ENCODE measurements around the gene ST3GAL3.

The ST3GAL3 gene

GRCh38 chr1:43847882-43848281 is 140.5 kb downstream of the ST3GAL3 start:
- intact Hi-C loops (cut with DNase I; ENCODE audit: low total_unique reads), result no loop called here
- no peak for TF ChIP-seq CTCF (IDR thresholded peaks at IDR 0.05)
- no peak overlapping the region for H3K4me3 ChIP-seq
- no peaks in the 10 kb centered on the region for H3K9me3 ChIP-seq
- no peaks in the 10 kb centered on the region for H3K4me1 ChIP-seq
- H3K27me3 ChIP-seq, result no peaks in the 10 kb centered on the region
- no peak for DNase-seq
- no peak overlapping the region for H3K27ac ChIP-seq
- peaks cover 0 to 2% (median under 1%) of the 10 kb centered on the region in 3 donors for H3K36me3 ChIP-seq

GRCh38 chr1:43849670-43850069 is 142.3 kb downstream of the ST3GAL3 start:
- intact Hi-C loops (cut with DNase I; ENCODE audit: low total_unique reads), result no loop called here
- H3K27ac ChIP-seq, result no peak overlapping the region
- H3K36me3 ChIP-seq, result no peaks in the 10 kb centered on the region
- H3K27me3 ChIP-seq, result no peaks in the 10 kb centered on the region
- peaks cover 0 to 6% (median 3%) of the 10 kb centered on the region in 4 donors for H3K4me1 ChIP-seq
- DNase-seq, result no peak
- TF ChIP-seq CTCF (IDR thresholded peaks at IDR 0.05), result no peak
- no peaks in the 10 kb centered on the region for H3K9me3 ChIP-seq
- H3K4me3 ChIP-seq, result no peak overlapping the region

GRCh38 chr1:43850591-43851233 is 143.4 kb downstream of the ST3GAL3 start:
- DNase-seq, result no peak
- no peaks in the 10 kb centered on the region for H3K9me3 ChIP-seq
- no peak overlapping the region for H3K4me3 ChIP-seq
- intact Hi-C loops (cut with DNase I; ENCODE audit: low total_unique reads), result no loop called here
- peaks cover 0 to 6% (median 3%) of the 10 kb centered on the region in 4 donors for H3K4me1 ChIP-seq
- H3K27me3 ChIP-seq, result no peaks in the 10 kb centered on the region
- no peak for TF ChIP-seq CTCF (IDR thresholded peaks at IDR 0.05)
- no peaks in the 10 kb centered on the region for H3K36me3 ChIP-seq
- no peak overlapping the region for H3K27ac ChIP-seq

GRCh38 chr1:43851561-43852338 is 144.4 kb downstream of the ST3GAL3 start:
- intact Hi-C loops (cut with DNase I; ENCODE audit: low total_unique reads), result no loop called here
- Histone ChIP-seq H3K27ac (no peak overlapping the region), H3K36me3 (no peaks in the 10 kb centered on the region), H3K4me1 (peaks cover 0 to 6% (median 3%) of the 10 kb centered on the region in 4 donors), H3K9me3 (no peaks in the 10 kb centered on the region), H3K27me3 (no peaks in the 10 kb centered on the region), H3K4me3 (no peak overlapping the region)
- TF ChIP-seq CTCF (IDR thresholded peaks at IDR 0.05), result no peak
- no peak for DNase-seq

GRCh38 chr1:43853161-43853921 is 146.0 kb downstream of the ST3GAL3 start:
- no peak for TF ChIP-seq CTCF (IDR thresholded peaks at IDR 0.05)
- Histone ChIP-seq H3K4me1 (peaks cover 0 to 13% (median 8%) of the 10 kb centered on the region in 4 donors), H3K36me3 (no peaks in the 10 kb centered on the region), H3K27ac (no peak overlapping the region), H3K9me3 (no peaks in the 10 kb centered on the region), H3K4me3 (no peak overlapping the region), H3K27me3 (no peaks in the 10 kb centered on the region)
- intact Hi-C loops (cut with DNase I; ENCODE audit: low total_unique reads), result no loop called here
- DNase-seq, result peak in 1 of 2 donors; percentile 55

All from tibial artery (tissue), 4 donors.